ENCODE data around the gene LRRC42.

LRRC42 gene

GRCh38 chr1:53946252-53947171 lies at the start of gene LRRC42:
LRRC42 (plus strand) TSS chr1:53946350; CDS start chr1:53952000, 5,650 bp downstream.
- no peak for DNase-seq (ENCODE audit: low read depth in 2 of 2)

- DNase-seq (ENCODE audit: low read depth in 2 of 2) = no peak
Observed at GRCh38 chr1:53896635-53897229, 49.4 kb upstream of the LRRC42 start.

- no peak for DNase-seq (ENCODE audit: low read depth in 2 of 2)
Observed at GRCh38 chr1:53899206-53899628, 46.9 kb upstream of the LRRC42 start.

GRCh38 chr1:53899708-53900107 lies 46.4 kb upstream of the LRRC42 start:
- no peak for DNase-seq (ENCODE audit: low read depth in 2 of 2)

DNA sequence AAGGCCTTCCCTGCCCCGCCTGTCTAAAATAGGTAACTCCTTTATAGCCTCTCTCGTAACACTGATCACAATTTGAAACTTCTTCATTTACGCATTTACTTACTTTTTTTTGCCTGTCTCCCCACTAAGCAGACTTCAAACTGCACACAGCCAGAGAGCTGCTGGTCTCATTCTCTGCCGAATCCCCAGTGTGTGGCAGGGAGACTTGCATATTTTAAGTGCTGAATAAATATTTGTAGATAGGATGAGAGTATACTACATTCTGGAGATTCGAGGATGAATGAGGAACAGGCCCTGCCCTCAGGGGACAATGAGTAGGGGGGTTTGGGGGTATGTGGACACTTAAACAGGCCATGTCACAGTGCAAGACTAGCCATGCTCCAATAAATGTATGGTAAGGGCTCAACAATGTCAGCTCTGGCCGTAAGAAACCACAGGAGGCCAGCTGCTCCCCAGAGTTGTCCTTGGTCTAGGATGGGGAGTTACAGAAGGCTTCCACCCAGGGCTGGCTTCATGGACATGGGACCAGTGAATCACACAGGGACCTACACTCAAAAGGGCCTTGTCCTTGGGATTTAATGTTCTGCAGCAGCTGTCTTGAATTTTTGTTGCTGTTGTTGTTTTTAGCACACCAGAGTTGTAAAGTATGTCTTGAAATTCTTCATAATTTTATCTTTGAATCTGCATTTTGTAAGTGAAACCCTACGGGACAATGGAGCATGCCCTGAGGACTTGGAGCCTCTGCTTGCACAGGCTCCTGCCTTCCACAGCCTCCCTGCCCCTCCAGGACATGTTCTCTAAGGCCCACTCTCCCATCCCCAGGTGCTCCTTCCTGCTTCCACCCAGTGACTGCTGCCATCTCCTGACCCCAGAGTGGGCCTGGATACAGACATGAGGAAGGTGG lies 43.7 kb upstream of the LRRC42 start:
- DNase-seq (ENCODE audit: low read depth in 2 of 2) = no peak

DNA sequence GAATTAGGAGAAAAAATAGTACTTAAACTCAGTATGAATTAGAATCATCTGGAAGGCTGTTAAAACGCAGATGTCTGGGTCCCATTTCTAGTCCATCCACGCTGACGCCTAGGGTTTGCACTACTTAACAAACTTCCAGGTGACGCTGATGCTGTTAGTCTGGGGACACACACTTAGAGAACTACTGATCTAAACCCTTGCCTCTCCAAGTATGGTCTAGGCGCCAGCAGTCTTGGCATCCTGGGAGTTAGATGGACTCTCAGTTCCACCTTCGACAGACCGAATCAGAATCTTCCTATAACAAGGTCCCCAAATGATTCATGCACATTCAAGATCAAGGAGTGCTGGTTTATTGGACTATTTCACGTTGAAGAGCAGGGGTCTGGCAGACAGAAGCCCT lies 40.6 kb upstream of the LRRC42 start:
- DNase-seq (ENCODE audit: low read depth in 2 of 2) = no peak

DNA sequence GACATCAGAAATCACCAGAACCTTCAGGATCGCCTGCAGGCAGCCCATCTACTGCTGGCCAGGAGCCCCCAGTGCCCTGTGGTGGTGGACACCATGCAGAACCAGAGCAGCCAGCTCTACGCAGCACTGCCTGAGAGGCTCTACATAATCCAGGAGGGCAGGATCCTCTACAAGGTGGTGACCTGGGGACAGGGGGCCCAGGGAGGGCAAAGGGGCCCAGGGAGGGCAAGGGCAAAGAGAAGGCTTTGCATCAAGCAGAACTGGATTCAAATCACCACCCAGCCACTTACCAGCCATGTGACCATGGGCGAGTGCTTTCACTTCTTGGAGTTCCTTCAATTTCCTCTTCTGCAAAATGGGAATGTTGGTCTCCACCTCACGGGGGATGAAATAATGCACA lies 40.0 kb upstream of the LRRC42 start:
- DNase-seq (ENCODE audit: low read depth in 2 of 2) = no peak

DNA sequence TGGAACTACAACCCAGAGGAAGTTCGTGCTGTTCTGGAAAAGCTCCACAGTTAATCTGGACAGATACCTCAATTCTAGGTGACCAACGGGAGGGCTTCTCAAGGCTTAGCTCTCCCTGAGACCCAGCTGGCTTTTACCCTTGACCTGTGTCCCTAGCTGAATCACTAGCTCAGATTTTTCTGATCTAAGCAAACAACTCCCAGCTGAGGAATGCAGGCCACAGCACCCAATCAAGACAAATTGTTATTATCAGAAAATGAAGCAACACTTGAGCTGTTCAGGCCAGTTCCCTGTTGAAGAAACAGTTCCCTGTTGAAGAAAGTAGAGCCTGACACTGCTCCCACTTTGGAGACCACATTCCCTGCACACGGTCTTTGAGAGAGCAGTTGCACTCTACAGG lies 36.2 kb upstream of the LRRC42 start:
- DNase-seq (ENCODE audit: low read depth in 2 of 2) = no peak

- DNase-seq (ENCODE audit: low read depth in 2 of 2) = no peak
Observed at GRCh38 chr1:53911442-53911841, 34.7 kb upstream of the LRRC42 start.

DNA sequence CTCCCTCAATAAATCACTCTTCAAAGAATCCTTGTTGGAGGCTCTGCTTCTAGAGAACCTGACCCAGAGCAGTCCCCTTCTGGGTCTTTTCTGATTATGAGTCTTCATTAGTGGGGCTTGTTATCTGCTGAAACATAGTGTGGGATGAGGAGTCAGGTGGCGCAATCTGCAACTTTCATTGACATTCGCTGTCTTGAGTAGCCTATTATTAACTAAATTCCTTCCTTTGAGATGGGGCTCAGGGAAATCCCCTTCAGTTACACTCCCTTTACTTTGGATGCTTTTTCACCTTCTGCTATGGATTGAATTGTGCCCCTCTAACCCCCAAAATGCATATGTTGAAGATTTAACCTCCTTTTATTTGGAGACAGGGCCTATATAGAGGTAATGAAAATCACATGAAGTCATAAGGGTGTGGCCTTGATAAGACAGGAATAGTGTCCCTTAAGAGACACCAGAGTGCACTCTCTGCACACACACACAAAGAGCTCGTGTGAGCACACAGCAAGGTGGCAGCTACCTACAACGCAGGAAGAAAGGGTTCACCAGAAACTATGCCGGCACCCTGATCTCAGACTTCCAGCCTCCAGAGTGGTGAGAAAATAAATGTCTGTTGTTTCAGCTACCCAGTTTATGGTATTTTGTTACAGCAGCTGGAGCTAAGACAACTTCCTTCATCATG lies 32.7 kb upstream of the LRRC42 start:
- DNase-seq (ENCODE audit: low read depth in 2 of 2) = no peak

- DNase-seq (ENCODE audit: low read depth in 2 of 2) = no peak
Observed at GRCh38 chr1:53918343-53918742, 27.8 kb upstream of the LRRC42 start.

- no peak for DNase-seq (ENCODE audit: low read depth in 2 of 2)
Observed at GRCh38 chr1:53919675-53920066, 26.5 kb upstream of the LRRC42 start.

GRCh38 chr1:53927376-53927881 lies 18.7 kb upstream of the LRRC42 start:
- no peak for DNase-seq (ENCODE audit: low read depth in 2 of 2)

GRCh38 chr1:53929246-53929960 lies 16.7 kb upstream of the LRRC42 start:
- DNase-seq (ENCODE audit: low read depth in 2 of 2) = no peak

DNA sequence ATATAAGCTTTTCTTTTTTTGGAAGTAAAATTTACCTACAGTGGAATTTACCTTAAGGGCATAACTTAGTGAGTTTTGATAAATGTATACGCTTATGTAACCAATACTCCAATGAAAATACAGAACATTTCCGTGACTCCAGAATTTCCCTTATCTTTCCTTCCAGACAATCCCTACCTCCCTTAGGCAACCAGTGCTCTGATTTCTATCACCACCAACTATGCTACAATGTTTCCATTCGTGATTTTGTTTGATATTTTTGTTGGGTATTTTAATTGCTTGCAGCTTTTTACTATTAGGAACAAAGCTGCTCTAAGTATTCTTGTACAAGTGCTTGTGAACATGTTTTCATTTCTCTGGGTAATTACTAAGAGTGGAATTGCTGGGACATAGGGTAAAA lies 15.2 kb upstream of the LRRC42 start:
- no peak for DNase-seq (ENCODE audit: low read depth in 2 of 2)

DNA sequence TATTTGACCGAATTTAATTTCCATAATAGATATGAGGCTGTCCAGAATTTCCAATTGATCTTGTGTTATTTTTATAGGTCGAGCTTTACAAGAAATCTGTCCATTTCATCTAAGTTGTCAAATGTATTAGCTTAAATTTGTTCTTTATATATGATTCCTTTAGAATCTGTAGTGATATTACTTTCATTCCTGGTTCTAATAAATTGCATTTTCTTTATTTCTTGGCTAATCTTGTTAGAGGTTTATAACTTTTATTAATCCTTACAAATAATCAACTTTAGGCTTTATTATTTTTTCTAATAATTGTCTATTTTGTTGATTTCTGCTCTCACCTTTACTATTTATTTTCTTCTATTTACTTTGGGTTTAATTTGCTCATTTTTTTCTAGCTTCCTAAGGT lies 14.6 kb upstream of the LRRC42 start:
- no peak for DNase-seq (ENCODE audit: low read depth in 2 of 2)

DNA sequence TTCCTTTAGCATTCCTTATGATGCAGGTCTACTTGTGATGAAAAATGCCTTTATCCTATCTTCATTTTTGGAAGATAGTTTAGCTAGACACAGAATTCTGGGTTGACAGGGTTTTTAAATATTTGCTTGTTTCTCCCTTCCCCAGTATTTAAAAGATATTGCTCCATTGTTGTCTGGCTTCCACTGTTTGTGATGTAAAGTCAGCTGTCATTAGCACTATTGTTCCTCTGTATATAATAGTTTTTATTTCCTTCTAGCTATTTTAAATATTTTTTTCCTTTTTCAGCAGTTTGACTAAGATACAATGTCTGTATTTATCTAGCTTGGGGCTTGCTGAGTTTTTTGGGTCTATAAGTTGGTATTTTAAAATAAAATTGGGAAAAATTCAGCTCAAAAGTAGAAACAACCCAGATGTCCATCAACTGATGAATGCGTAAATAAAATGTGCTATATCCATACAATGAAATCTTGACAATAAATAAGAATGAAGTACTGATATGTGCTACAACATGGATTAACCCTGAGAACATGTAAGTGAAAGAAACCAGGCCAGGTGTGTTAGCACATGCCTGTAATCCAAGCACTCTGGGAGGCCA lies 11.9 kb upstream of the LRRC42 start:
- DNase-seq (ENCODE audit: low read depth in 2 of 2) = no peak

- no peak for DNase-seq (ENCODE audit: low read depth in 2 of 2)
Observed at GRCh38 chr1:53936430-53936829, 9.7 kb upstream of the LRRC42 start.

DNA sequence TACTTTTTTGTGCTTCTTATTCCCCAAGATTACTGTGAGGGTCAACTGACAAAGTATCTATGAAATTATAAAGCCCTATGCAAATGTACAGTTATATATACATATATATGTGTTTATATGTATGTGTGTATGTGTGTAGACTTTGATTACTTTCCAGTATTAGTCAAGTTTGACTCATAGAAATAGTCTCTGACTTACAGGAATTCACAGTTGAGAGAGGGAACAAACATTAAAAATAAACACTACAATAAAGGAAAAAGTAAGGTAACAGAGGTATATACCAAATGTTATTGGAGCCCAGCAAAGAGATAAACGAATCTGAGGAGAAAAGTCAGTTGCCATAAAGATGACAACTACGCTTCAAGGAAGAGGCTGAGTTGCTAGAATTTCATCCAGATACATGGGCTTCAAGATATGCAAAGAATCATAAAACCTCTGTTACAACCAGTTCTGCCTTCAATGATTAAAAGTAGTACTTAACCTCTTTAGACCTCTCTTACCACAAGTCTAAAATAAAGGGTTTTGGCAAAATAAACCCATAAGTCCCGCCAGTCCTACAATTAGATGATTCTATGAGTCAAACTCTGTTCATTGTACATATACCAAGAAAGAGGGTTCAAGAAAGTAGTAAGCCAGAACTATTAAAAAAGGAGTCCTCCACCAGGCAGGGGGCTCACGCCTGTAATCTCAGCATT lies 7.9 kb upstream of the LRRC42 start:
- DNase-seq (ENCODE audit: low read depth in 2 of 2) = no peak
